GM23248 (cell line): Measurements from ENCODE around the gene CHN2.

Experiments used
- EZH2 ChIP-seq: fragments of 200-600 bp; sonication (generic); IDR thresholded peaks from 2 replicates; pipeline ENCODE4 v1.6.1; 2018; ENCODE audit warnings: antibody characterized with exemption, mild to moderate bottlenecking; ENCODE audit not compliant: insufficient read depth, poor library complexity, severe bottlenecking
- EZH2phosphoT487 ChIP-seq: fragments of 200-600 bp; sonication (generic); IDR thresholded peaks from 2 replicates; pipeline ENCODE4 v1.6.1; 2018; ENCODE audit warnings: antibody characterized with exemption, moderate library complexity, mild to moderate bottlenecking, low read depth; ENCODE audit not compliant: insufficient read depth

DNA sequence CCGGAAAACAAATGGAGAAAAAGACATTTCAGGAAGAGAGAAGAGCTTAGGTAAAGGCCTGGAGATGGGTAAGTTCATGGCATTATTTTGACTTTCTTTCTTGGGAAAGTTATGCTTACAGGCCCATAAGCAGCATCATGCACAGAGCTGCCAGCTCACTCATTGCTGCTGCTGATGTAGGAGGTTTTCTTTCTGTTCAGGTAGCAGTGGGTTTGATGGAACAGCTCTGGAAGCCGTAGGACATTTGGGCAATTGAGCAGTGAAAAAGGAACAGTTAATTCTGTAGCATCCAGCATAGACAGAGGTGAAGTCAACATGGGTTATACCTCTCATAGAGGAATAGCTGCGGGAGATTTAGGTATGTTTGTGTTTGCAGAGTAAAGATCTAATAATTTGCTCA, 3.3 kb downstream of the CHN2 start:
- TF ChIP-seq EZH2 (no peak), EZH2phosphoT487 (no peak)
